NCI-H146 (cell line): Measurements from ENCODE around the gene ACTRT2.

ENCODE experiments used
- DNase-seq: peaks from one replicate; lab custom pipeline; 2025; lab: John Stamatoyannopoulos, UW

Gene ACTRT2

DNA sequence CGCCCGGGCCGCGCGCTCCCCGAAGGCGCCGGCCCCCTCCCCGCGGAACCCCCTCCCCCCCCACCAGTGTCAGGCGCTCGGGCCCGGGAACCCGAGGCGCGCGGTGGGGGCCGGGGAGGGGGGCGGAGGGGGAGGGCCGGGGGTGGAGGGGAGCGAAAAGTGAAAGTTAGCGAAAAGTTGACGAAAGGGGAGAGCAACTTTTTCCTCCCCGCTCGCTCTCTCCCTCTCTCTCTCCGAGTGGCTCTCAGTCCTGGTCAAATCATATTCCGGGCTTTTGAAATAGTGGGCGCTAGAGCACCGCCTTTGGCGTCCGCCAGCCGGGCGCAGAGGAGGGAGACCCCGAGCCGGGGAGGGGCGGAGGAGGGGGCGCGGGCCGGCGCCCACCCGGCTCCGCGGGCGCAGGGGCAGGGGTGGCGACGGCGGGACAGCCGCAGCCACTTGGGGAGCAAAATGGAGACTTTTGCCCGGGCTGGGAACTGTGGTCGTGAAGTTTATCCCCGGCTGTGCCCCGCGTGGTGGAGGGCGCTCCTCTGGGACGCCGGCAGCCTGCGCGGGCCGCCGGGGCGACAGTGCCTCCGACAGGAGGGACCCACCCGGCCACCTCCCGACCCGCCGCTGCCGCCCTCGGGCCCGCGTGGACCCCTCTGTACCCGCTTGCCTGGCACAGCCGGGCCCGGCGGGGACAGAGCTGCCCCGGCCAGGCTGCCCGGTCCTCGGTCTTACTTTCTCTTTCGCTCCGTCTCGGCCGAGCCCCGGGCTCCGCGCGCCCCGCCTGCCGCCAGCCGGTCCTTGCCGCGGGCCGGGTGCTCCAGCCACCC lies 48.4 kb downstream of the ACTRT2 start:
- no peak for DNase-seq

- no peak for DNase-seq
These were observed 49.0 kb downstream of the ACTRT2 start for GRCh38 chr1:3070309-3070643.

DNA sequence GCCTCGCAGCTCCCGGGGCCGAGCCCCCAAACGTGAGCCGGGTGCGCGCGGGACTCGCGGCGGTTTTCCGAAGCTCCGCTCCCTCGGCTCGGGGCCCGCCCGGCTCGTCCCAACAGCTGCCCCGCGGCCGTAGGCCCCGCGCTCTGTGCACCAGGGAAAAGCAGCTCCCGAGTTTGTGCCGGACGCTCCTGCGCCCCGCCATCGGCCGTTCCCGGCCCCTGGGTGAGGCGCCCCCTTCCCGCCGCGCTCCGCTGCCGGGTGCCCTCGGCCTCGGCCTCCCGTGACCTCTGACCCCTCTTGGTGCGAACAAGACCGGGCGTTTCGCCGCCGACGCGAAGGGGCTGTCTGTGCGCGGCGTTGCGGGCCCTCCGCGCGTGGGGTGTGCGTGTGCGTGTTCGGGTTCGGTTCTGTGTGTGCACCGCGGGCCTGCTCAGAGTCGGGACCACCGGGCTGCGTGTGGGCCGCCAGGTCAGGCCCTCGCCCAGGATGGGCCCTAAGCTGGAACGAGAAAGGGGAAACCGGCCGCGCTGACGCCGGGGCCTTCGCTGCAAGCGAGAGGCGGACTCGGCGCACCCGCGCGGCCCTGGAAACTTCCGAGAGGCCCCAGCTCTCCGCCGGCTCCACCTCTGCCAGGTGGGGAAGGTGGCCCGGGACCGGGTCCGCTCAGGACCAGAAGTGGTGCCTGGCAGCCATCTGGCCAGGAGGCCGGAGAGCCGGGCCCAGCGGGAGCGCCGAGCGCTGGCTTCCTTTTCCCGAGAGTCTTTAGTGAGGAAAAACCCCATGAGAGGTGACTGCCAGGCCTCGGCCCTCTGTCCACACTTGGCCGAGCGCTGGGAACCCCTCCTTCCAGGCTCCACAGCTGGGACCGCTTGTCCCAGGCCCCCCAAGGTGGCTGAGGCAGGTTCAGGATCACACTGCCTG lies 49.6 kb downstream of the ACTRT2 start:
- DNase-seq: no peak

DNA sequence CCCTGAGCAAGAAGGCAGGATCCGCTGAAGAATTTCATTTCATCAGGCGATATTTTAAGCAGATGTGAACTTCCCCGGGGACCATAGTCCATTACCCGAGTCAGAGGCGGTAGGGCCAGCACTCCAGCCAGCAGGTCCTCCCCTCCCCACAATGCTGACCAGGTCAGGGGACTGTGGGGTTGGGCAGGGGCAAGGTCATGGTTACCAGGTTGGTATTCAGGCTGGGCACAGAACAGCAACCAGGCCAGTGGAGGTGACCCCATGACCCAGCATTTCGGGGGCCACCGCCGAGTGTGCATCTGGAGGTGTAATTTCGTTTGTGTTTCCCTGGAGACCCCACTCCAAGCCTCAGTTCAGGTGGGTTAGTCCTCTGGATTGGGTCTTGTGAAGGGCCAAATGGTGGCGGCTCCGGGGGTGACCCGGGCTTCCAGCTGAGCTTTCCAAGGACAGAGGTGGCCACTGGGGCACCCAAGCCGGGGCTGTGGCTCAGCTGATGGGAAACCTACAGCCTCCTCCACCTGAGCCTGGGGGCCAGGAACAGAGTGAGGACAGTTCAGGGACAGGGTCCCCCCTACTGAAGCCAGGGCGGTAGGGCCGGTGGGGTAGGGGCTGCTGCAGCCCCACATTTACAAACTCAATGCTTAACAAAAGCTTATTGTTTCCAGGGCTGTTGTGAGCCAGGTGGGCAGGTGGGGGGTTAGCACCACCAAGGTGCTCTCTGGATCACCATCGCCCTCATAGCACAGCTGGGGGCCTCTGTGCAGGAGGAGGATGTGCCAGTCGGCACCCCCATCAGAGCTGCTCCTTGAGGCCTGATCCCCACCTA lies 50.5 kb downstream of the ACTRT2 start:
- no peak for DNase-seq
